Astrocyte (in vitro differentiated cells and primary cell): ENCODE data around the gene DELE1.

ENCODE experiments used
- CTCF ChIP-seq: IDR thresholded peaks from 2 replicates; pipeline ENCODE4 v1.5.1; 2011; ENCODE audit warnings: low read depth, mild to moderate bottlenecking, inconsistent platforms, low read length, moderate library complexity; ENCODE audit not compliant: insufficient read depth
- EZH2 ChIP-seq: IDR thresholded peaks from 2 replicates; pipeline ENCODE4 v1.6.1; 2012; ENCODE audit warnings: mild to moderate bottlenecking, low read length, inconsistent platforms; ENCODE audit not compliant: insufficient read depth

DNA sequence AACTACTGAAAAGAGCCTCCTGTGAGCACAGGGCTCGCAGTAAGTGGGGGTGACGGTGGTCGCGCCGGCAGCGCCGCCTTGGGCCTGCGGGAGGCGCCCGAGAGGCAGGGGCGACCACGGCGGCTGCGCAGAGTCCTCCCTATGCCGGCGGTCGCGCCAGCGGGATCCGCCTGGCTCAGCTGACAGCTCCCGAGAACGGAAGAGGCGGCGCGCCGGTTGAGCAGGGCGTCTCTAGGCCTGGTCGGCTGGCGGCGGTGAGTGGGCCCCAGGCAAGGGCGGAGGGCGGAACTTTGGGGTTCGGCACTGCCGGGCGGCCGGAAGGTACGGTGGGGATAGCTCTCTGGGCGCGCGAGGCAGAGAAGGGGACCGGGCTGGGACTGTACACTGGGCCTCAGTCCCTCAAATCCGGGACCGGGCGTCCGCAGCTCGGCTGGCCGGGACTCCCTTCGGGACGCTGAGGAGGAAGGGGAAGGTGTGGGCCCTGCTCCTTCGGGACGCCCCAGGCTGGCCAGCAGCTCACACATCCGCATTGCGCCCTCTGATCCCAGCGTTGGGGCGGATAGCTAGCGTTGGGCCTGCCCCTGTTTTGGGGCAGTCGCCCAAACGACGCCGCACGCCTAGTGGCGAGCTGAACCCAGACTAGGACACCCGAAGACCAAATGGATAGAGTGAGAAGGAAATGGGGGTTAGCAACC lies 45.4 kb downstream of the DELE1 start, which contains the start of gene RNF14:
- TF ChIP-seq CTCF (peak; percentile 66), EZH2 (no peak)
